Keratinocyte (primary cell): ENCODE measurements around the gene GFRA4. TPM values are rescaled to one million over a fixed set of nuclear protein-coding genes. Genes with fewer than 3 reads are reported as not detected.

Experiments
- DNase-seq: peaks from one replicate; pipeline ENCODE4 v3.0.0-alpha.2; 2011; ENCODE audit warnings: low read depth, missing footprints, low spot score
- FAIRE-seq: peaks from 2 replicates; lab custom pipeline; 2011; peaks lifted over from hg19 to GRCh38; lab: Jason Lieb, UNC
- H2AFZ ChIP-seq: 2 replicates; pipeline ENCODE4 v1.6.0; 2012; ENCODE audit warnings: low read length, control low read depth, inconsistent platforms; ENCODE audit not compliant: control insufficient read depth
- H3K27ac ChIP-seq: 2 replicates; pipeline ENCODE4 v1.5.1; 2011; ENCODE audit warnings: low read length; ENCODE audit not compliant: control insufficient read depth, insufficient read depth
- H3K27me3 ChIP-seq: 3 replicates; pipeline ENCODE4 v1.6.0; 2011; ENCODE audit warnings: low read length; ENCODE audit not compliant: control insufficient read depth, insufficient read depth; ENCODE audit errors: extremely low read depth
- H3K36me3 ChIP-seq, 2 experiments: 2 replicates in 1 of 2; 3 replicates in 1 of 2; pipeline ENCODE4 v1.5.1; 2011; ENCODE audit warnings: low read length in 2 of 2, mild to moderate bottlenecking in 1 of 2; ENCODE audit not compliant: control insufficient read depth in 2 of 2, insufficient read depth in 2 of 2; ENCODE audit errors: extremely low read depth in 1 of 2
- H3K4me1 ChIP-seq: 3 replicates; pipeline ENCODE4 v1.5.1; 2011; ENCODE audit warnings: low read length; ENCODE audit not compliant: control insufficient read depth, insufficient read depth; ENCODE audit errors: extremely low read depth
- H3K4me2 ChIP-seq: 3 replicates; pipeline ENCODE4 v1.6.0; 2011; ENCODE audit warnings: low read depth, low read length; ENCODE audit not compliant: control insufficient read depth, insufficient read depth; ENCODE audit errors: extremely low read depth
- H3K4me3 ChIP-seq, 3 experiments: fragments of 200-600 bp in 1 of 3; sonication (generic) in 1 of 3; 2 replicates in 2 of 3; 3 replicates in 1 of 3; pipeline ENCODE4 v1.5.1; 2011 to 2016; ENCODE audit warnings: low read length in 3 of 3, mild to moderate bottlenecking in 3 of 3, control low read depth in 2 of 3, inconsistent platforms in 1 of 3, low read depth in 1 of 3, mixed read lengths in 1 of 3, mixed run types in 1 of 3, moderate library complexity in 1 of 3; ENCODE audit not compliant: control insufficient read depth in 2 of 3, insufficient read depth in 2 of 3; ENCODE audit errors: extremely low read depth in 1 of 3
- H3K79me2 ChIP-seq: 2 replicates; pipeline ENCODE4 v1.6.0; 2012; ENCODE audit warnings: low read length; ENCODE audit not compliant: control insufficient read depth, insufficient read depth
- H3K9ac ChIP-seq: 3 replicates; pipeline ENCODE4 v1.6.0; 2011; ENCODE audit warnings: low read length; ENCODE audit not compliant: control insufficient read depth, insufficient read depth; ENCODE audit errors: extremely low read depth
- H3K9me1 ChIP-seq: 3 replicates; pipeline ENCODE4 v1.6.0; 2011; ENCODE audit warnings: low read length; ENCODE audit not compliant: control insufficient read depth, insufficient read depth; ENCODE audit errors: extremely low read depth
- H3K9me3 ChIP-seq: 2 replicates; pipeline ENCODE4 v1.5.1; 2012; ENCODE audit warnings: low read depth, low read length; ENCODE audit not compliant: control insufficient read depth
- H4K20me1 ChIP-seq: 3 replicates; pipeline ENCODE4 v1.6.0; 2011; ENCODE audit warnings: low read length; ENCODE audit not compliant: control insufficient read depth, insufficient read depth; ENCODE audit errors: extremely low read depth
- CTCF ChIP-seq, 3 experiments: IDR thresholded peaks in 1 of 3; conservative IDR thresholded peaks in 1 of 3; optimal IDR thresholded peaks in 1 of 3; 2 replicates in 2 of 3; 3 replicates in 1 of 3; pipeline versions ENCODE3 to v1.5.1; 2011; ENCODE audit warnings: low read length in 3 of 3, mild to moderate bottlenecking in 3 of 3, moderate library complexity in 2 of 3, control low read depth in 1 of 3, inconsistent platforms in 1 of 3; ENCODE audit not compliant: insufficient read depth in 2 of 3; ENCODE audit errors: extremely low read depth in 1 of 3
- EZH2 ChIP-seq: IDR thresholded peaks from one replicate; pipeline ENCODE4 v1.6.1; 2012; ENCODE audit warnings: inconsistent platforms, mild to moderate bottlenecking, low read length, moderate library complexity
- dilution Hi-C: fragments of 300-500 bp; cut with MboI; formaldehyde crosslinking; loops from one replicate; pipeline ENCODE4 v1.7.0; 2020; ENCODE audit warnings: low sequenced_read_pairs; ENCODE audit not compliant: extremely low pct_ligation_motif_present
- polyA plus RNA-seq, 5 experiments: library from polyadenylated mRNA; depleted of rRNA in 3 of 5; stranded (reverse) in 3 of 5; stranded (forward) in 1 of 5; unstranded in 1 of 5; fragments of >200 nt; gene quantifications; 1 replicate in 1 of 5; 2 replicates in 3 of 5; 3 replicates in 1 of 5; pipeline versions ENCODE4 v1.2.1 to v1.2.3, GENCODE V29; 2011 to 2012; ENCODE audit warnings: missing spikeins in 2 of 5, low read depth in 1 of 5, low replicate concordance in 1 of 5

Gene GFRA4
- polyA plus RNA-seq, 1 donor (not counting 4 experiments of a cell fraction or from before 2014, with no cell fraction given) = not detected

GRCh38 chr20:3670511-3670910 lies 7.3 kb upstream of the GFRA4 start:
- no peaks in the 10 kb centered on the region for H3K4me1 ChIP-seq
- TF ChIP-seq EZH2 = no peak
- peak in 2 of 3 experiments; percentile 17 to 31 for TF ChIP-seq CTCF (optimal IDR thresholded peaks at IDR 0.05 in 1 of 3, IDR thresholded peaks at IDR 0.05 in 1 of 3, conservative IDR thresholded peaks at IDR 0.05 in 1 of 3; ENCODE audit: extremely low read depth in 1 of 3, insufficient read depth in 2 of 3, low read length in 3 of 3)
- no peak overlapping the region for H3K4me3 ChIP-seq
- no peak overlapping the region for H3K27ac ChIP-seq
- no peak overlapping the region for H3K4me2 ChIP-seq
- no peaks in the 10 kb centered on the region for H3K79me2 ChIP-seq
- peaks cover 67% of the 10 kb centered on the region for H3K27me3 ChIP-seq
- FAIRE-seq (no peak), DNase-seq (no peak)
- H3K9me1 ChIP-seq = no peaks in the 10 kb centered on the region
- H3K9ac ChIP-seq = no peak overlapping the region
- no peak overlapping the region for H2AFZ ChIP-seq
- no peaks in the 10 kb centered on the region for H3K9me3 ChIP-seq
- H4K20me1 ChIP-seq = no peaks in the 10 kb centered on the region
- H3K36me3 ChIP-seq = no peaks in the 10 kb centered on the region
- dilution Hi-C loops = no loop called here

DNA sequence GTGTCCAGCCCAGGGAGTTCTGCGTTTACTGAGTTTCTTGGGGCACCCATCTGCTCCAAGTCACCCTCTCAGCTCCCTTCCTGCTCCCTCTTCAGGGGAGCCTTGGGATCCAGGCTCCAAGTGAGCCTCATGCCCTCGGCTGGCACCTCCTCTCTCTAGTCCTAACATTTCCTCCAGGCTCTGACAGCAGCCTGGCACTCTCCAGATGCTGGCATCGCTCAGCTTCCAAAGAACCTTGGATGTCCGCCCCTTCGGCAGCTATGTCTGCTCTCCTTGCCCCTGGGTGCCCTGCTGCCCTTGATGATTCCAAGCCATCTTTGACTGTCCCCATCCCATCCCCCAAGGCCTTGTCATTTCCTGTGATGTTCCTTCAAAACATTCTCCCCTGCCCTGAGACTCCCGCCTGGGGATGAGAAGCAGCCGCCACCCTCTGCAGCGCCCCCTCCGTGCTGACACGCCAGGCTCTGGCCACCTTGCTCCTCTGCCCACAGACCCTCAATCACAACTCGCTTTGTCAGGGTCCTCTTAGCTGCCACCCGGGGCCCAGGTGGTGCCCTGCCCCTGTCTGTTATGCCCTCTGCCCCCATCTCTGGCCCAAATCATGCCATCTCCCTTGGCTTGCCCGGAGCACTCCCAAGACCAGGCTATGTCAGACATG lies 6.6 kb upstream of the GFRA4 start:
- no peak overlapping the region for H3K4me2 ChIP-seq
- no peaks in the 10 kb centered on the region for H3K9me1 ChIP-seq
- no peaks in the 10 kb centered on the region for H4K20me1 ChIP-seq
- TF ChIP-seq EZH2 (no peak), CTCF (optimal IDR thresholded peaks at IDR 0.05 in 1 of 3, IDR thresholded peaks at IDR 0.05 in 1 of 3, conservative IDR thresholded peaks at IDR 0.05 in 1 of 3; ENCODE audit: extremely low read depth in 1 of 3, insufficient read depth in 2 of 3, low read length in 3 of 3) (no peak)
- no peaks in the 10 kb centered on the region for H3K79me2 ChIP-seq
- H2AFZ ChIP-seq = no peak overlapping the region
- H3K36me3 ChIP-seq = no peaks in the 10 kb centered on the region
- peaks cover 60% of the 10 kb centered on the region for H3K27me3 ChIP-seq
- H3K9ac ChIP-seq = no peak overlapping the region
- no peak overlapping the region for H3K4me3 ChIP-seq
- dilution Hi-C loops = no loop called here
- no peaks in the 10 kb centered on the region for H3K4me1 ChIP-seq
- no peak overlapping the region for H3K27ac ChIP-seq
- no peaks in the 10 kb centered on the region for H3K9me3 ChIP-seq
- FAIRE-seq (no peak), DNase-seq (no peak)
